DOHH2 (cell line): ENCODE measurements around the gene GHR.

Experiments
- H3F3A ChIP-seq: fragments of 200-600 bp; sonication (generic), shearing (Covaris generic); 2 replicates; pipeline ENCODE4 v1.6.0; 2016; ENCODE audit warnings: antibody characterized with exemption, mild to moderate bottlenecking; ENCODE audit not compliant: control insufficient read depth, insufficient read depth
- H3K27ac ChIP-seq: fragments of 200-600 bp; sonication (generic); 2 replicates; pipeline ENCODE4 v1.5.1; 2014; ENCODE audit warnings: low read depth, mild to moderate bottlenecking, low read length, moderate library complexity
- H3K27me3 ChIP-seq: fragments of 200-600 bp; sonication (generic); 2 replicates; pipeline ENCODE4 v1.6.1; 2014; ENCODE audit warnings: mild to moderate bottlenecking, low read length, mixed read lengths; ENCODE audit not compliant: control insufficient read depth
- H3K36me3 ChIP-seq: fragments of 200-600 bp; sonication (generic); 2 replicates; pipeline ENCODE4 v1.6.1; 2014; ENCODE audit warnings: mild to moderate bottlenecking, low read length, moderate library complexity, mixed read lengths; ENCODE audit not compliant: control insufficient read depth
- H3K4me1 ChIP-seq: fragments of 200-600 bp; sonication (generic); 2 replicates; pipeline ENCODE4 v1.6.1; 2014; ENCODE audit warnings: mild to moderate bottlenecking, low read length, mixed read lengths; ENCODE audit not compliant: control insufficient read depth
- H3K4me2 ChIP-seq: fragments of 200-600 bp; sonication (generic); 2 replicates; pipeline ENCODE4 v1.6.0; 2014; ENCODE audit warnings: mild to moderate bottlenecking, low read length, moderate library complexity
- H3K4me3 ChIP-seq: fragments of 200-600 bp; sonication (generic); 2 replicates; pipeline ENCODE4 v1.5.1; 2014; ENCODE audit warnings: mild to moderate bottlenecking, low read length, mixed read lengths
- H3K79me2 ChIP-seq: fragments of 200-600 bp; sonication (generic); 2 replicates; pipeline ENCODE4 v1.6.1; 2014; ENCODE audit warnings: mild to moderate bottlenecking, low read length, mixed read lengths; ENCODE audit not compliant: control insufficient read depth
- H3K9me2 ChIP-seq: fragments of 200-600 bp; sonication (generic); replicated peaks from 2 replicates; pipeline ENCODE4 v1.6.1; 2014; ENCODE audit warnings: mild to moderate bottlenecking, low read length, mixed read lengths; ENCODE audit not compliant: control insufficient read depth
- H3K9me3 ChIP-seq: fragments of 200-600 bp; sonication (generic); 2 replicates; pipeline ENCODE4 v1.6.1; 2014; ENCODE audit warnings: antibody characterized with exemption, low read length, mixed read lengths; ENCODE audit not compliant: control insufficient read depth, insufficient read depth
- H4K20me1 ChIP-seq: fragments of 200-600 bp; sonication (generic); 2 replicates; pipeline ENCODE4 v1.6.0; 2014; ENCODE audit warnings: low read depth, mild to moderate bottlenecking, antibody characterized with exemption, low read length, moderate library complexity; ENCODE audit not compliant: control insufficient read depth, insufficient read depth
- CTCF ChIP-seq: fragments of 200-600 bp; sonication (generic); IDR thresholded peaks from one replicate; pipeline ENCODE4 v1.5.1; 2014; ENCODE audit warnings: antibody characterized with exemption, mild to moderate bottlenecking, low read depth, low read length; ENCODE audit not compliant: poor library complexity, severe bottlenecking
- EZH2phosphoT487 ChIP-seq: fragments of 200-600 bp; sonication (generic); IDR thresholded peaks from 2 replicates; pipeline ENCODE4 v1.6.1; 2017; ENCODE audit warnings: borderline replicate concordance, mild to moderate bottlenecking, antibody characterized with exemption, low read length, moderate library complexity, mixed read lengths

GHR gene

GRCh38 chr5:42628821-42629220 is 205.6 kb downstream of the GHR start:
- no peak overlapping the region for H3K4me2 ChIP-seq
- H3K4me3 ChIP-seq: no peak overlapping the region
- no peaks in the 10 kb centered on the region for H3F3A ChIP-seq
- no peak overlapping the region for H3K27ac ChIP-seq
- no peaks in the 10 kb centered on the region for H3K36me3 ChIP-seq
- no peaks in the 10 kb centered on the region for H3K9me2 ChIP-seq
- no peaks in the 10 kb centered on the region for H3K9me3 ChIP-seq
- TF ChIP-seq CTCF (no peak), EZH2phosphoT487 (no peak)
- H4K20me1 ChIP-seq: no peaks in the 10 kb centered on the region
- no peaks in the 10 kb centered on the region for H3K27me3 ChIP-seq
- H3K4me1 ChIP-seq: peaks cover 18% of the 10 kb centered on the region
- no peaks in the 10 kb centered on the region for H3K79me2 ChIP-seq

GRCh38 chr5:42629284-42629683 is 206.0 kb downstream of the GHR start:
- 0 out of 2 replicates have a peak overlapping the region, but pooled peaks have one; percentile 16 for H3K4me2 ChIP-seq
- no peaks in the 10 kb centered on the region for H3K9me2 ChIP-seq
- H3K27ac ChIP-seq: no peak overlapping the region

GRCh38 chr5:42631241-42631640 is 208.0 kb downstream of the GHR start:
- Histone ChIP-seq H3K79me2 (no peaks in the 10 kb centered on the region), H3K9me2 (no peaks in the 10 kb centered on the region), H3K9me3 (no peaks in the 10 kb centered on the region), H3K4me1 (peaks cover 18% of the 10 kb centered on the region), H3K4me2 (no peak overlapping the region), H3K4me3 (no peak overlapping the region), H3K27ac (no peak overlapping the region), H4K20me1 (no peaks in the 10 kb centered on the region), H3K36me3 (no peaks in the 10 kb centered on the region), H3F3A (no peaks in the 10 kb centered on the region), H3K27me3 (no peaks in the 10 kb centered on the region)
- TF ChIP-seq CTCF (no peak), EZH2phosphoT487 (no peak)

More at GRCh38 chr5:42629284-42629683, 206.0 kb downstream of the GHR start:
- Histone ChIP-seq H3K4me3 (no peak overlapping the region), H3K4me1 (peaks cover 18% of the 10 kb centered on the region), H3K36me3 (no peaks in the 10 kb centered on the region), H3K27me3 (no peaks in the 10 kb centered on the region), H3K79me2 (no peaks in the 10 kb centered on the region), H3F3A (no peaks in the 10 kb centered on the region), H3K9me3 (no peaks in the 10 kb centered on the region), H4K20me1 (no peaks in the 10 kb centered on the region)
- no peak for TF ChIP-seq CTCF
- TF ChIP-seq EZH2phosphoT487: no peak
